ENCODE measurements around the gene IDH3A.

Gene IDH3A

GRCh38 chr15:78110096-78110495, 39.1 kb upstream of the IDH3A start:
- peaks cover 5% of the 10 kb centered on the region; the same call in 1 of the 2 replicates for H3K4me1 ChIP-seq (ENCODE audit: insufficient read depth, low read length)
- H3K36me3 ChIP-seq (ENCODE audit: insufficient read depth, low read length): no peaks in the 10 kb centered on the region
- H3K9ac ChIP-seq (ENCODE audit: low read depth, low read length): no peak overlapping the region
- no peaks in the 10 kb centered on the region for H3K9me3 ChIP-seq (ENCODE audit: control insufficient read depth, insufficient read depth, low read length)

DNA sequence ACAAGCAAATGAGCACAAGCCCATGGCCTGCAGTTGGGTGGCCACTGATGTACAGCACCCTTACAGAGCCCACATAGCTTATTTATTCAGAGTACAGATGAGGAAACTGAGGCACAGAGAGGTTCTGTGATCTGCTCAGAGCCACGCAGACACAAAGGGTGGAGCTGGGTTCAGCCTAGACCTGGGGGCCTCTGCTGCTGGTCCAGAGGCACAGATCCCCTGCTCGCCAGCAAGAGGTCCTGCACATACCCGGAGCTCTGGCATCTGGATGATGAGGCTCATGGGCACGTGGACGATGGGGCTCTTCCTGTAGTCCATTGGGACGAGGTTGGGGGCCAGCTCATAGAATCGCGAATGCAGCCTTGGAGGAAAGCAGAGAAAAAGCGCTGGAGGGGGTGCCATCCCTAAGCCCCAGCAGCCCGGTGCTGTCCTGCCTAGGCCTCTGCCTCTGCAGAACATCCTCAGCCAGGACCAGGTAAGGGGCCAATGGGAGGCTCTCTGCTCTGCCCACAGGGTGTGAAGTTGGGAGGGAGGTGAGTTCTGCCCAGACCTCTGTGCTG, 38.2 kb upstream of the IDH3A start:
- Histone ChIP-seq H3K4me1 (ENCODE audit: insufficient read depth, low read length) (peaks cover 5% of the 10 kb centered on the region; the same call in 1 of the 2 replicates), H3K36me3 (ENCODE audit: insufficient read depth, low read length) (no peaks in the 10 kb centered on the region), H3K9me3 (ENCODE audit: control insufficient read depth, insufficient read depth, low read length) (no peaks in the 10 kb centered on the region), H3K9ac (ENCODE audit: low read depth, low read length) (no peak overlapping the region)

GRCh38 chr15:78111788-78112187, 37.4 kb upstream of the IDH3A start:
- peaks cover 5% of the 10 kb centered on the region; the same call in 1 of the 2 replicates for H3K4me1 ChIP-seq (ENCODE audit: insufficient read depth, low read length)
- H3K36me3 ChIP-seq (ENCODE audit: insufficient read depth, low read length): no peaks in the 10 kb centered on the region
- no peaks in the 10 kb centered on the region for H3K9me3 ChIP-seq (ENCODE audit: control insufficient read depth, insufficient read depth, low read length)
- no peak overlapping the region for H3K9ac ChIP-seq (ENCODE audit: low read depth, low read length)

DNA sequence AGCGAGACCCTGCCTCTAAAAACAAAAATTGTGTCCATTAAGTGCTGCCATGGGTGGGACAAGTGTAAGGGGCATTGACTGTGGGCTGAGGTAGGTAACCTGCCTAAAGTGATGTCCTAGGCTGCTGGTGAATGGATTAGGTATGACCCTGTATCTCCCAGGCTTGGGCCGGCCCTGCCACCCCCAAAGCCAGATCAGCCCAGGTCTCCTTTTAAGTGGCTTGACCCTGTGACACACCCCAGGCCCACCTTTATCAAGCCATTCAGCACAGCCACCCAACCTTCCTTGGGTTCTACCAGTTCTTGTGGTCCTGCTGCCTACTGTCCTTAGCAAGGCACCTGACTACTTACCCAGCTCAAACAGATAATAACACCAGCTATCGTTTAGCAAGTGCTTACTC, 36.6 kb upstream of the IDH3A start:
- Histone ChIP-seq H3K4me1 (ENCODE audit: insufficient read depth, low read length) (peaks cover 5% of the 10 kb centered on the region; the same call in 1 of the 2 replicates), H3K9ac (ENCODE audit: low read depth, low read length) (no peak overlapping the region), H3K36me3 (ENCODE audit: insufficient read depth, low read length) (no peaks in the 10 kb centered on the region), H3K9me3 (ENCODE audit: control insufficient read depth, insufficient read depth, low read length) (no peaks in the 10 kb centered on the region)

DNA sequence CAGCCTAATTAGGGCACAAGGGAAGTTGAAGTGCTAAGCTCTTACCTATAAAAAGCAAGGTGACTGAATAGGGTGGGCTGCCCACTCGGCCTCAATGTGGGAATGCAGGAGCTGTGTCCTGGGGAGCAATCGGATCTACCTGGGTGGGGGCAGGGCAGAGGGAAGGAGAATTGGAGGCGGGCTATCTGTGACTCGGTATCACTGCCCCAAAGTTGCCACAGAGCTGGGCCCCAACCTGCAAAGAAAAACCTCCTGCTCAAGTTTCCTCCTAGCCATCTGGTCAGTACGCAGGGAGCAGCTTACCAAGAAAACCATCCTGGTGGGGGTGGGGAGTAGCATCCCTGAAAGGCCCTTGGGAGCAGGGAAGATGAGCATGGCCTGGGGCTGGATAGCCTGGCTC, 28.6 kb upstream of the IDH3A start:
- Histone ChIP-seq H3K9me3 (ENCODE audit: control insufficient read depth, insufficient read depth, low read length) (no peaks in the 10 kb centered on the region), H3K36me3 (ENCODE audit: insufficient read depth, low read length) (no peaks in the 10 kb centered on the region), H3K4me1 (ENCODE audit: insufficient read depth, low read length) (peaks cover 9% of the 10 kb centered on the region), H3K9ac (ENCODE audit: low read depth, low read length) (no peak overlapping the region)

GRCh38 chr15:78125267-78125666, 23.9 kb upstream of the IDH3A start:
- H3K4me1 ChIP-seq (ENCODE audit: insufficient read depth, low read length): peaks cover 18% of the 10 kb centered on the region
- no peaks in the 10 kb centered on the region for H3K36me3 ChIP-seq (ENCODE audit: insufficient read depth, low read length)
- no peak overlapping the region for H3K9ac ChIP-seq (ENCODE audit: low read depth, low read length)
- no peaks in the 10 kb centered on the region for H3K9me3 ChIP-seq (ENCODE audit: control insufficient read depth, insufficient read depth, low read length)

DNA sequence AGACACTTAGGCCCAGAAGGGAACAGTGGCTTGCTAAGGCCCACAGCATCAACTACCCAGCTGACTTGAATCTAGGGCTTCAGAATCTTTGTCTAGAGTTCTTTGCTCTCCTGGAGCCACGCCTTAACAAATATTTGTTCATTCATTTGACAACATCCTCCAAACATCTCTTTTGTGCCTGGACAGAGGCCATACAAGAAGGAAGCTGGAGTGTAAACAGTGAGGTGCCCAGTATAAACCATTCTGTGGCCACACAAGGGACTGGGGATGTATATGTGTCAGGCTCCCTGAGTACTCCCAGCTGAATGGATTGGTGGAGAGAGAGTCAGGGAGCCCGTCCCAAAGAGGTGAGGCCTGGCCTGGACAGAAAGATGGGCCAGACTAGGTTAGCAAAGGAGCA, 21.3 kb upstream of the IDH3A start:
- Histone ChIP-seq H3K9ac (ENCODE audit: low read depth, low read length) (no peak overlapping the region), H3K9me3 (ENCODE audit: control insufficient read depth, insufficient read depth, low read length) (no peaks in the 10 kb centered on the region), H3K4me1 (ENCODE audit: insufficient read depth, low read length) (peaks cover 9% of the 10 kb centered on the region; the same call in 1 of the 2 replicates), H3K36me3 (ENCODE audit: insufficient read depth, low read length) (no peaks in the 10 kb centered on the region)

DNA sequence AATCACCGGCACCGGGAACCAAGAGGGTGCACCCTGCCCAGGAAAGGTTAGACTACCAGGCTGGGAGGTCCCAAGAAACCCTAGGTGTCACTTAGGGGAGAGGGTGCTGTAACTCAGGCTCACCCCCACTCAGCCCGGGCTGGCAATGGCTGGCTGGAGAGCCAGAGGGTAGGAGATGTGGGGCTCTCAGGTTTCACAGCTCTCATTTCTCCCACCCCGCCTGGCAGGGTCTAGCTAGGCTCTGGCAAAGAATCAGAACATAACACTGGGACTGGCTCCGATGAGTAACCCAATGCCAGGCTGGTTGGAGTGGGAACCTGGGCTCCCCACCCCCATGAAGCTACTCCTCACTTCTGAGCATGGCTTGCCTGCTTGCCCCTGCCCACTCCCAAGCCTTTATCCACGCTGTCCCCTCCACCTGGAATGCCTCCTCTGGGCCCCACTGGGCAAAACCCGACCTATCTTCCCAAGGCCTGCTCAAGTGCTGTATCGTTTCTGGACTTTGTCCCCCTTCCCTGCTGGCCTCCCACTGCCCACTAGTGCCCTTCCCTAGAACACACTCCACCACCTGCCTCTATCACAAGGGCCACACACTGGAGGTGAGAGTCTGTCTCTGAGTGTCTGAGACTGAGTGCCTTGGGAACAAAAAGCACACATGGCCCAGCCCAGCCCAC, 19.9 kb upstream of the IDH3A start:
- H3K36me3 ChIP-seq (ENCODE audit: insufficient read depth, low read length): no peaks in the 10 kb centered on the region
- no peak overlapping the region for H3K9ac ChIP-seq (ENCODE audit: low read depth, low read length)
- H3K9me3 ChIP-seq (ENCODE audit: control insufficient read depth, insufficient read depth, low read length): no peaks in the 10 kb centered on the region
- H3K4me1 ChIP-seq (ENCODE audit: insufficient read depth, low read length): peaks cover 9% of the 10 kb centered on the region; the same call in 1 of the 2 replicates

DNA sequence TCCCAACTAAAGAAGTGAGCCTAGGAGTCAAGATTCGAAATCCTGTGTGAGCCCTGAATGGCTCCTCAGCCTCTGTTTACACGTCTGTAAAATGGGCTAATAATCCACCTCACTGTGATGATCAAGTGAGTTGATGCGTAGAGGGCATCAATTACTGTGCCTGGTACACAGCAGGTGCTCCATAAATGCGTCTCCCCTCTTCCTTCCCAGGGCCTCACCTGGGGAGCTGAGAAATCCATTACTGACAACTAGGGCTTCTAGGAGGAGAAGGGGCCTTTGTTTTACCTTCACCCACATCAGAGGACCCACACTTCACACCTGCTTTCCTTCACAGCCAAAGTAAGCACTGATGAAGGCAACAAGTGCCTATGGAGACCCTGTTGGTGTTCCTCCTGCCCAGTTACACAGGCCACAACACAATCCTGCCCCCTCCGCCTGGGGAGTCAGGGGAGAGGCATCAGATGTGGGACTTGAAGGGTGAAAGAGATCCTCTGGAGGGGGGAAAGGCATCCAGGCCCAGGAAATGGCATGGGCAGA, 19.3 kb upstream of the IDH3A start:
- Histone ChIP-seq H3K9me3 (ENCODE audit: control insufficient read depth, insufficient read depth, low read length) (no peaks in the 10 kb centered on the region), H3K9ac (ENCODE audit: low read depth, low read length) (no peak overlapping the region), H3K36me3 (ENCODE audit: insufficient read depth, low read length) (no peaks in the 10 kb centered on the region), H3K4me1 (ENCODE audit: insufficient read depth, low read length) (peaks cover 9% of the 10 kb centered on the region; the same call in 1 of the 2 replicates)

DNA sequence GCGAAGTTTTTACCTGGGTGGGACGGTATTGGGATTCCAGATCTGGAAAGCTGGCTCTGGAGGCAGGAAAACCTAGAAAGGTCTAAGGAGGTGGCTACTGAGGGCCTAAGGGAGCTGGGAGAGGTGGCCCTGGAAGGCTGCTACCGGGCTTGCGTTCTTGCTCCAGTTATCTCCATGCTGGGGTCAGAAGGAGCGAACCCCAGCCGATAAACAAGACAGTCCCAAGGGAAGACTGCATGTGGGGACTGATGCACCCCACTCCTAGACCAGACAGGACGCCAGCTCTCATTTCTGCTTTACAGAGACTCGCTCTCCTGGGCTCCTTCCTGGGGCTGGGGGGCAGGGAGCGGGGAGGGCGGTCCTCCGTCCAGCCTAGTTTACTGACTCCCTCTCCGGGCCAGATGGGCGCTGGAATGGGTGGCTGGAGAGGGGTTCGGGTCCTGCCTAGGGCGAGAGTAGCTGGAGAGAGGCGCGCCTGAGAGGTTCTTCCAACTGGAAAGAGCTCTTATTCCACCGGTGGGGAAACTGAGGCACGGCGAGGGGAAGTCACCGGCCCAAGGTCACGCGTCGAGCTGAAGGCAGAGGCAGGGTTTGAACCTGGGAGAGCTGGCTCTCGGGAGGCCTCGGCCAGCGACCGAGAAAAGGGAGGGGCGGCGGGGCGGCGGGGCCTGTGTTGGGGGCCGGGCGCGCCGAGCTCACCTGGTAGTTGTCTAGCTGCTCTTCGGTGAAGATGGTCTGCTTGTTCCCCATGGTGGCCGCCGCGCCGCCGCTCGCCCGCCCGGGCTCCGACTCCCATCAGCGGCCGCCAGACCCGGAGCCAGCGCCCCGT, 18.5 kb upstream of the IDH3A start:
- Histone ChIP-seq H3K9ac (ENCODE audit: low read depth, low read length) (peak overlapping the region; percentile 85), H3K36me3 (ENCODE audit: insufficient read depth, low read length) (no peaks in the 10 kb centered on the region), H3K9me3 (ENCODE audit: control insufficient read depth, insufficient read depth, low read length) (no peaks in the 10 kb centered on the region), H3K4me1 (ENCODE audit: insufficient read depth, low read length) (peaks cover 9% of the 10 kb centered on the region; the same call in 1 of the 2 replicates)

- no peaks in the 10 kb centered on the region for H3K36me3 ChIP-seq (ENCODE audit: insufficient read depth, low read length)
- H3K4me1 ChIP-seq (ENCODE audit: insufficient read depth, low read length): peaks cover 9% of the 10 kb centered on the region; the same call in 1 of the 2 replicates
- peak within 1 kb of the TSS; percentile 85 for H3K9ac ChIP-seq (ENCODE audit: low read depth, low read length)
- no peaks in the 10 kb centered on the region for H3K9me3 ChIP-seq (ENCODE audit: control insufficient read depth, insufficient read depth, low read length)
Measured at GRCh38 chr15:78131295-78132061, 17.7 kb upstream of the IDH3A start, which contains the start of gene CIB2. Gene CIB2, minus strand, starts transcription at chr15:78131445. Its CDS starts 230 bp downstream, at chr15:78131215.

GRCh38 chr15:78133801-78134200, 15.4 kb upstream of the IDH3A start:
- Histone ChIP-seq H3K9me3 (ENCODE audit: control insufficient read depth, insufficient read depth, low read length) (no peaks in the 10 kb centered on the region), H3K4me1 (ENCODE audit: insufficient read depth, low read length) (peaks cover 8% of the 10 kb centered on the region; the same call in 1 of the 2 replicates), H3K36me3 (ENCODE audit: insufficient read depth, low read length) (no peaks in the 10 kb centered on the region), H3K9ac (ENCODE audit: low read depth, low read length) (no peak overlapping the region; the same call in 1 of the 2 replicates)

DNA sequence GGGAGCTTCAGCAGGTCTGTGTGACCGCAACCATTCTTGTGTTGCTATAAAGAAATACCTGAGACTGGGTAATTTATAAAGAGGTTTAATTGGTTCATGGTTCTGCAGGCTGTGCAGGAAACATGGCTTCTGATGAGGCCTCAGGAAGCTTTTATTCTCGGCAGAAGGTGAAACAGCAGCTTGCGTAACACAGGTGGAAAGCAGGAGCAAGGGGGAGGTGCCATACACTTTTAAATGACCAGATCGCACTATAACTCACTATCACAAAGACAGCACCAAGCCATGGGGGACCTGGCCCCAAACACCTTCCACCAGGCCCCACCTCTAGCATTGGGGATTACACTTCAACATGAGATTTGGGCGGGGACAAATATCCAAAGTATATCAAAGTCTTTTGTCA, 9.6 kb upstream of the IDH3A start:
- Histone ChIP-seq H3K36me3 (ENCODE audit: insufficient read depth, low read length) (no peaks in the 10 kb centered on the region), H3K9me3 (ENCODE audit: control insufficient read depth, insufficient read depth, low read length) (no peaks in the 10 kb centered on the region), H3K9ac (ENCODE audit: low read depth, low read length) (no peak overlapping the region), H3K4me1 (ENCODE audit: insufficient read depth, low read length) (no peaks in the 10 kb centered on the region)

DNA sequence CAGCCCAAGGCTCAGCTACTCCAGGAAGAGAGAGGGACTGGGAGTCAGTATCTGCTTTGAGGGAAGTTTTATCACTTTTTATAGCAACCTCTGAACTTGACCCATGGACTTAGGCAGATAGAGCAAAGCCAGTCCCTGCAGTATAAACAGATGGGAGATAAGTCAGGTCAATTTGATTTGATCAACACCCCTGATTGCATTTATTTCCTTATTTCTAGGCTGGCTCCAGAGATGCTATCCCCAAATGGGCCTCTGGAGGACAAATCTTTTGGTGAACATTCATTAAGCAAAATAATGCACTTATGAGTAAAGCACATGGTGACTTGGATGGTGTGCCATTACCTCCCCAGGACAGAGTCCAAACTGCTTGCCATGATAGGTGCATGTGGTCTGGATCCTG, 8.9 kb upstream of the IDH3A start:
- H3K36me3 ChIP-seq (ENCODE audit: insufficient read depth, low read length): no peaks in the 10 kb centered on the region
- H3K4me1 ChIP-seq (ENCODE audit: insufficient read depth, low read length): no peaks in the 10 kb centered on the region
- H3K9me3 ChIP-seq (ENCODE audit: control insufficient read depth, insufficient read depth, low read length): no peaks in the 10 kb centered on the region
- no peak overlapping the region for H3K9ac ChIP-seq (ENCODE audit: low read depth, low read length)
